K562 (cell line): ENCODE results near the gene CCL21. TPM values are rescaled to one million over a fixed set of nuclear protein-coding genes. Genes with fewer than 3 reads are reported as not detected.

ENCODE experiments used
- ATAC-seq: fragments of 200-7000 bp; cut with Tn5 transposase; 3 replicates; pipeline ENCODE4 v1.9.1; 2020; ENCODE audit warnings: moderate library complexity
- BruUV-seq: library from RNA; stranded (reverse); fragments of 400-500 nt; replicated peaks from 2 replicates; lab custom pipeline; 2021; lab: Mats Ljungman, UMichigan
- CTCF ChIA-PET: fragments of 300-600 bp; formaldehyde crosslinking; extraction: SDS; loops from one replicate; lab custom pipeline; 2021; ENCODE audit warnings: low intra/inter-chr PET ratio; lab: Yijun Ruan, JAX
- POLR2A ChIA-PET: fragments of 300-600, 350-650 bp; sonication (Branson Sonifier 250); formaldehyde crosslinking; extraction: SDS; loops from one replicate; lab custom pipeline; 2021; ENCODE audit warnings: antibody characterized with exemption, inconsistent platforms; lab: Yijun Ruan, JAX
- DNase-seq, 4 experiments: peaks; one replicate each; pipeline versions ENCODE4 v3.0.0 to v3.0.0-alpha.2; 2011 to 2018; ENCODE audit warnings: low spot score in 3 of 4, mixed read lengths in 3 of 4; ENCODE audit errors: extremely low read depth in 1 of 4
- FAIRE-seq: peaks from 2 replicates; lab custom pipeline; 2011; peaks lifted over from hg19 to GRCh38; lab: Jason Lieb, UNC
- H2AFZ ChIP-seq: 2 replicates; pipeline ENCODE4 v1.6.0; 2011; ENCODE audit warnings: low read depth, low read length, control low read depth, inconsistent platforms
- H3K27ac ChIP-seq: fragments of 200-600 bp; 3 replicates; pipeline ENCODE4 v1.8.0; 2011; ENCODE audit warnings: low read depth, mild to moderate bottlenecking, control low read depth, inconsistent platforms, low read length, moderate library complexity, mixed read lengths; ENCODE audit errors: extremely low read depth
- H3K27me3 ChIP-seq, 2 experiments: fragments of 300-600 bp in 1 of 2; 2 replicates in 1 of 2; 3 replicates in 1 of 2; pipeline versions ENCODE4 v1.6.0 to v1.8.0; 2011; ENCODE audit warnings: inconsistent platforms in 2 of 2, low read length in 2 of 2, mild to moderate bottlenecking in 1 of 2, mixed read lengths in 1 of 2, moderate library complexity in 1 of 2; ENCODE audit not compliant: control insufficient read depth in 2 of 2, insufficient read depth in 2 of 2
- H3K36me3 ChIP-seq: fragments of 300-600 bp; 3 replicates; pipeline ENCODE4 v1.8.0; 2011; ENCODE audit warnings: mild to moderate bottlenecking, low read length, inconsistent platforms; ENCODE audit not compliant: control insufficient read depth, insufficient read depth
- H3K4me1 ChIP-seq, 2 experiments: fragments of 200-600 bp in 1 of 2; replicated peaks in 1 of 2; 2 replicates in 1 of 2; 3 replicates in 1 of 2; pipeline versions ENCODE4 v1.5.1 to v1.8.0; 2011; ENCODE audit warnings: inconsistent platforms in 2 of 2, low read length in 2 of 2, mild to moderate bottlenecking in 1 of 2, mixed read lengths in 1 of 2, moderate library complexity in 1 of 2; ENCODE audit not compliant: control insufficient read depth in 2 of 2, insufficient read depth in 2 of 2
- H3K4me2 ChIP-seq: 2 replicates; pipeline ENCODE4 v1.6.1; 2011; ENCODE audit warnings: low read length, control low read depth, inconsistent platforms, mixed read lengths; ENCODE audit not compliant: insufficient read depth
- H3K4me3 ChIP-seq: fragments of 200-600 bp; sonication (generic), shearing (Covaris generic); 2 replicates; pipeline ENCODE4 v1.5.1; 2016; ENCODE audit warnings: control low read depth, inconsistent platforms
- H3K79me2 ChIP-seq: fragments of 200-600 bp; 3 replicates; pipeline ENCODE4 v1.8.0; 2011; ENCODE audit warnings: low read length, inconsistent platforms; ENCODE audit not compliant: control insufficient read depth, insufficient read depth
- H3K9ac ChIP-seq, 2 experiments: 2 replicates each; pipeline versions ENCODE4 v1.6.0 to v1.6.1; 2011; ENCODE audit warnings: low read depth in 2 of 2, low read length in 2 of 2, control low read depth in 1 of 2, inconsistent platforms in 1 of 2, mild to moderate bottlenecking in 1 of 2, mixed read lengths in 1 of 2; ENCODE audit not compliant: insufficient read depth in 1 of 2
- H3K9me1 ChIP-seq: one replicate; pipeline ENCODE4 v1.6.0; 2011; ENCODE audit warnings: inconsistent platforms, mild to moderate bottlenecking, low read length, moderate library complexity; ENCODE audit not compliant: control insufficient read depth, insufficient read depth
- H3K9me3 ChIP-seq: replicated peaks from 2 replicates; pipeline ENCODE4 v1.5.1; 2011; ENCODE audit warnings: low read depth, low read length, inconsistent platforms; ENCODE audit not compliant: control insufficient read depth, insufficient read depth
- H4K20me1 ChIP-seq: replicated peaks from 2 replicates; pipeline ENCODE4 v1.6.1; 2011; ENCODE audit warnings: low read length, inconsistent platforms, mixed read lengths; ENCODE audit not compliant: control insufficient read depth, insufficient read depth
- BRD9 ChIP-seq: fragments of 450-650 bp; IDR thresholded peaks from 2 replicates; pipeline ENCODE4 v1.6.1; 2018; ENCODE audit warnings: low read depth; ENCODE audit not compliant: partially characterized antibody
- CREB3 ChIP-seq: fragments of 450-650 bp; conservative IDR thresholded peaks from 2 replicates; pipeline ENCODE4 v1.6.1; 2016; ENCODE audit warnings: missing genetic modification characterization, low read depth, mild to moderate bottlenecking, missing compliant biosample characterization, moderate library complexity
- CREM ChIP-seq: IDR thresholded peaks from 2 replicates; pipeline ENCODE4 v1.6.1; 2014; ENCODE audit warnings: antibody characterized with exemption, low read depth
- EGR1 ChIP-seq: fragments of 450-650 bp; conservative IDR thresholded peaks from 2 replicates; pipeline ENCODE4 v1.6.1; 2017; ENCODE audit warnings: mild to moderate bottlenecking
- LCOR ChIP-seq: sonication (generic); formaldehyde crosslinking; IDR thresholded peaks from 2 replicates; pipeline ENCODE4 v1.8.0; 2022; ENCODE audit warnings: mild to moderate bottlenecking, missing genetic modification reagents
- MIER1 ChIP-seq: fragments of 450-650 bp; IDR thresholded peaks from 2 replicates; pipeline ENCODE4 v1.6.1; 2016; ENCODE audit warnings: antibody characterized with exemption, mild to moderate bottlenecking, low read depth
- MLX ChIP-seq, 2 experiments: fragments of 450-650 bp in 1 of 2; sonication (generic) in 1 of 2; formaldehyde crosslinking; conservative IDR thresholded peaks; 2 replicates each; pipeline versions ENCODE4 v1.4.0 to v1.8.1; 2020 to 2022; ENCODE audit warnings: mild to moderate bottlenecking in 1 of 2, missing genetic modification reagents in 1 of 2
- PCBP1 ChIP-seq: fragments of 200-400 bp; formaldehyde crosslinking; IDR thresholded peaks from 2 replicates; pipeline ENCODE4 v1.6.1; 2018; ENCODE audit warnings: mild to moderate bottlenecking, low read depth, low read length; ENCODE audit not compliant: poor library complexity, severe bottlenecking
- PREB ChIP-seq: sonication (generic); formaldehyde crosslinking; IDR thresholded peaks from 2 replicates; pipeline ENCODE4 v1.8.1; 2023; ENCODE audit warnings: mild to moderate bottlenecking, missing genetic modification reagents
- PYGO2 ChIP-seq: fragments of 450-650 bp; IDR thresholded peaks from 2 replicates; pipeline ENCODE4 v1.6.1; 2016; ENCODE audit warnings: mild to moderate bottlenecking, missing genetic modification characterization, moderate library complexity, missing compliant biosample characterization
- RBM22 ChIP-seq: fragments of 200-400 bp; formaldehyde crosslinking; IDR thresholded peaks from 2 replicates; pipeline ENCODE4 v1.6.1; 2018; ENCODE audit warnings: low read length, low read depth; ENCODE audit not compliant: poor library complexity, severe bottlenecking
- STAT5A ChIP-seq: IDR thresholded peaks from 2 replicates; pipeline ENCODE4 v1.6.1; 2012; ENCODE audit warnings: low read length, inconsistent platforms, borderline replicate concordance
- TRIM28 ChIP-seq: fragments of 450-650 bp; IDR thresholded peaks from 2 replicates; pipeline ENCODE4 v1.6.1; 2017
- ZBTB1 ChIP-seq: sonication (generic); formaldehyde crosslinking; IDR thresholded peaks from 2 replicates; pipeline ENCODE4 v1.8.1; 2023; ENCODE audit warnings: missing genetic modification reagents, low read depth, mild to moderate bottlenecking, borderline replicate concordance
- ZBTB17 ChIP-seq: fragments of 450-650 bp; formaldehyde crosslinking; IDR thresholded peaks from 2 replicates; pipeline ENCODE4 v1.4.0; 2020; ENCODE audit warnings: mild to moderate bottlenecking
- ZC3H4 ChIP-seq: sonication (generic); formaldehyde crosslinking; IDR thresholded peaks from 2 replicates; pipeline ENCODE4 v1.9.0; 2021; ENCODE audit warnings: missing genetic modification reagents, borderline replicate concordance
- ZKSCAN8 ChIP-seq: fragments of 200-800 bp; sonication (Bioruptor generic); IDR thresholded peaks from 2 replicates; pipeline ENCODE4 v1.6.1; 2016; ENCODE audit warnings: missing genetic modification characterization, missing compliant biosample characterization
- ZNF766 ChIP-seq: fragments of 200-800 bp; sonication (Bioruptor generic); conservative IDR thresholded peaks from 2 replicates; pipeline ENCODE4 v1.6.1; 2016; ENCODE audit warnings: missing genetic modification characterization, missing compliant biosample characterization
- WGBS: fragments of 100-300 bp; shearing (Covaris generic); methylation state at CpG from one replicate; pipeline ENCODE4 v1.1.6; 2016; ENCODE audit warnings: low coverage, mixed read lengths; ENCODE audit not compliant: insufficient coverage; ENCODE audit errors: missing lambda C conversion rate; 5-methylcytosine and 5-hydroxymethylcytosine counted together
- in situ Hi-C: fragments of 300-500 bp; cut with MboI; formaldehyde crosslinking; loops from 4 replicates; pipeline ENCODE4 v1.15.0; 2018; ENCODE audit warnings: inconsistent platforms, mixed read lengths
- intact Hi-C: fragments of 100-400 bp; cut with micrococcal nuclease; formaldehyde crosslinking; loops from 2 replicates; pipeline ENCODE4 v1.14.2; 2022
- polyA plus RNA-seq, 8 experiments: library from polyadenylated mRNA; depleted of rRNA in 4 of 8; stranded (reverse) in 5 of 8; unstranded in 3 of 8; fragments of >200 nt; fragmentation: Nextera tagmentation in 2 of 8; fragmentation: Illumina TruSeq in 1 of 8; extraction: Ambion mirVana in 2 of 8; extraction: Trizol in 1 of 8; gene quantifications; 2 replicates each; pipeline versions ENCODE4 v1.2.1 to v1.2.3, GENCODE V29; 2011 to 2014; ENCODE audit warnings: inconsistent platforms in 1 of 8, missing spikeins in 1 of 8
- total RNA-seq, 7 experiments: library from RNA; depleted of rRNA in 6 of 7; stranded (reverse); fragments of >200 nt in 6 of 7; fragmentation: Illumina TruSeq in 2 of 7; extraction: Trizol in 2 of 7; gene quantifications; 2 replicates each; pipeline versions ENCODE4 v1.2.1 to v1.2.3, GENCODE V29; 2011 to 2021; ENCODE audit warnings: low replicate concordance in 1 of 7

Gene CCL21
- total and polyA plus RNA-seq, 9 of the 15 experiments (the other 6 are each of a cell fraction or from before 2014, with no cell fraction given): not detected

- no peak for TF ChIP-seq PREB
- no peak for TF ChIP-seq STAT5A
- no peak for TF ChIP-seq RBM22
- TF ChIP-seq BRD9: no peak
- no peak for TF ChIP-seq ZNF766 (CRISPR knock-in tag)
- no peak for TF ChIP-seq ZBTB17
- no peak for TF ChIP-seq PYGO2 (tag)
- TF ChIP-seq, all 486 proteins: peak for 0
Observed at GRCh38 chr9:34691936-34692315, 18.0 kb downstream of the CCL21 start (continued).

- H3K36me3 ChIP-seq: no peaks in the 10 kb centered on the region
- no peaks in the 10 kb centered on the region for H3K79me2 ChIP-seq
- H3K9ac ChIP-seq: no peak within 1 kb of the TSS
- no peak for ATAC-seq
- BruUV-seq: no TSS peak
- no peak within 1 kb of the TSS for H3K4me2 ChIP-seq
- no peak within 1 kb of the TSS for H3K4me3 ChIP-seq
- no peaks in the 10 kb centered on the region for H3K9me1 ChIP-seq
- no peak for DNase-seq
- FAIRE-seq: no peak
- WGBS: 0% methylated on average over 4 of the region's 6 CpGs
- in situ Hi-C loops: no loop called here
- no peaks in the 10 kb centered on the region for H3K9me3 ChIP-seq
- H3K27me3 ChIP-seq: no peaks in the 10 kb centered on the region
- POLR2A ChIA-PET: no interaction called here
- H2AFZ ChIP-seq: no peak within 1 kb of the TSS
- intact Hi-C loops: no loop called here
- H3K4me1 ChIP-seq: no peaks in the 10 kb centered on the region
- peaks cover 3% of the 10 kb centered on the region; the same call in 1 of the 2 replicates for H4K20me1 ChIP-seq
- CTCF ChIA-PET: no interaction called here
- H3K27ac ChIP-seq: no peak within 1 kb of the TSS
- TF ChIP-seq TRIM28 (no peak), ZKSCAN8 (CRISPR knock-in tag) (no peak), CREB3 (tag) (no peak), MIER1 (no peak), EGR1 (no peak), PCBP1 (no peak), ZBTB1 (CRISPR knock-in tag) (no peak), CREM (no peak), ZC3H4 (CRISPR knock-in tag) (no peak), LCOR (CRISPR knock-in tag) (no peak), MLX (CRISPR knock-in tag; conservative IDR thresholded peaks at IDR 0.05) (no peak)
Observed at GRCh38 chr9:34690983-34691935, 18.7 kb downstream of the CCL21 start, which contains the start of gene CCL19. Gene CCL19, minus strand, starts transcription at chr9:34691276. Its CDS starts 137 bp downstream, at chr9:34691139.
